ENCODE measurements around the gene TMEM242. TPM values are rescaled to one million over a fixed set of nuclear protein-coding genes. Genes with fewer than 3 reads are reported as not detected.

The TMEM242 gene
- polyA plus RNA-seq, 2 of the 4 experiments (the other 2 are of a cell fraction) = 5.3 to 7.4 TPM

- Histone ChIP-seq H3K4me2 (no peak overlapping the region), H3K27ac (no peak overlapping the region), H3K4me3 (no peak overlapping the region), H3K9me3 (no peaks in the 10 kb centered on the region), H3K4me1 (no peaks in the 10 kb centered on the region)
- DNase-seq (ENCODE audit: low read depth in 1 of 2, low spot score in 1 of 2) (no peak), FAIRE-seq (no peak), ATAC-seq (no peak)
- ChIA-PET POLR2A (no interaction called here), CTCF (interaction anchor here (1.1 to 1.5 kb wide), 2 partner anchors 17 to 41 kb away, joined by 3 to 4 read pairs; no protein-coding TSS in a partner anchor)
- WGBS (ENCODE audit: missing lambda C conversion rate) = 83% methylated on average over 9 of the region's 9 CpGs
- TF ChIP-seq RFX5 (IDR thresholded peaks at IDR 0.05) = no peak
- TF ChIP-seq ATOH8 (CRISPR knock-in tag; IDR thresholded peaks at IDR 0.05; ENCODE audit: low read depth) = no peak
- no peak for TF ChIP-seq ZFP36 (IDR thresholded peaks at IDR 0.05; ENCODE audit: borderline replicate concordance, partially characterized antibody)
- no peak for TF ChIP-seq PHF8 (IDR thresholded peaks at IDR 0.05; ENCODE audit: borderline replicate concordance, low read depth)
- no peak for TF ChIP-seq CHD2 (IDR thresholded peaks at IDR 0.05; ENCODE audit: low read length, partially characterized antibody)
- no peak for TF ChIP-seq JUN (IDR thresholded peaks at IDR 0.05)
- no peak for TF ChIP-seq CEBPB (IDR thresholded peaks at IDR 0.05)
- TF ChIP-seq FOSB (CRISPR knock-in tag; IDR thresholded peaks at IDR 0.05) = no peak
- no peak for TF ChIP-seq MAFK (IDR thresholded peaks at IDR 0.05; ENCODE audit: partially characterized antibody)
- TF ChIP-seq BHLHE40 (IDR thresholded peaks at IDR 0.05; ENCODE audit: low read depth, low read length) = no peak
- no peak for TF ChIP-seq SREBF2 (IDR thresholded peaks at IDR 0.05)
- TF ChIP-seq RAD21 (conservative IDR thresholded peaks at IDR 0.05 in 1 of 2, IDR thresholded peaks at IDR 0.05 in 1 of 2) = no peak
- TF ChIP-seq HOXA7 (CRISPR knock-in tag; IDR thresholded peaks at IDR 0.05) = no peak
- no peak for TF ChIP-seq KDM1A (IDR thresholded peaks at IDR 0.05; ENCODE audit: low read depth)
- no peak for TF ChIP-seq GATA3 (IDR thresholded peaks at IDR 0.05; ENCODE audit: borderline replicate concordance)
- TF ChIP-seq ZC3H11A (IDR thresholded peaks at IDR 0.05) = no peak
- TF ChIP-seq CBX8 (IDR thresholded peaks at IDR 0.05) = no peak
- TF ChIP-seq TFCP2L1 (CRISPR knock-in tag; IDR thresholded peaks at IDR 0.05) = no peak
- no peak for TF ChIP-seq RNF2 (IDR thresholded peaks at IDR 0.05; ENCODE audit: borderline replicate concordance, low read depth)
These were observed 46.6 kb downstream of the TMEM242 start for GRCh38 chr6:157276731-157277130.

- no peaks in the 10 kb centered on the region for H3K4me1 ChIP-seq
- ATAC-seq (no peak), DNase-seq (ENCODE audit: low read depth in 1 of 2, low spot score in 1 of 2) (no peak), FAIRE-seq (no peak)
- H3K9me3 ChIP-seq = no peaks in the 10 kb centered on the region
- ChIA-PET CTCF (interaction anchor here (1.2 kb wide), 1 partner anchor 47 kb away, joined by 4 read pairs; the partner anchor contains the start of gene TMEM242), POLR2A (no interaction called here)
- no peak overlapping the region for H3K27ac ChIP-seq
- TF ChIP-seq POLR2A (IDR thresholded peaks at IDR 0.05; ENCODE audit: low read length) (no peak), JUN (IDR thresholded peaks at IDR 0.05) (no peak), BCL3 (IDR thresholded peaks at IDR 0.05) (no peak), ZC3H11A (IDR thresholded peaks at IDR 0.05) (no peak), NFE2L2 (conservative IDR thresholded peaks at IDR 0.05; ENCODE audit: low read length) (no peak), PHF8 (IDR thresholded peaks at IDR 0.05; ENCODE audit: borderline replicate concordance, low read depth) (no peak), HDAC2 (IDR thresholded peaks at IDR 0.05) (no peak), CBX8 (IDR thresholded peaks at IDR 0.05) (no peak), FOSL2 (IDR thresholded peaks at IDR 0.05) (no peak), FOSL2 (CRISPR knock-in tag; IDR thresholded peaks at IDR 0.05) (no peak), FOSB (CRISPR knock-in tag; IDR thresholded peaks at IDR 0.05) (no peak)
- no peak overlapping the region for H3K4me2 ChIP-seq
- no peak overlapping the region for H3K4me3 ChIP-seq
- 82% methylated on average over 3 of the region's 3 CpGs for WGBS (ENCODE audit: missing lambda C conversion rate)
These were observed 47.2 kb downstream of the TMEM242 start for GRCh38 chr6:157276134-157276532.

Data from A549 (cell line).